ENCODE results near the gene ZAP70. TPM values are rescaled to one million over a fixed set of nuclear protein-coding genes. Genes with fewer than 3 reads are reported as not detected.

The ZAP70 gene
- total and polyA plus RNA-seq, 9 donors = 0.45 to 2.0 (median 0.75) TPM

DNA sequence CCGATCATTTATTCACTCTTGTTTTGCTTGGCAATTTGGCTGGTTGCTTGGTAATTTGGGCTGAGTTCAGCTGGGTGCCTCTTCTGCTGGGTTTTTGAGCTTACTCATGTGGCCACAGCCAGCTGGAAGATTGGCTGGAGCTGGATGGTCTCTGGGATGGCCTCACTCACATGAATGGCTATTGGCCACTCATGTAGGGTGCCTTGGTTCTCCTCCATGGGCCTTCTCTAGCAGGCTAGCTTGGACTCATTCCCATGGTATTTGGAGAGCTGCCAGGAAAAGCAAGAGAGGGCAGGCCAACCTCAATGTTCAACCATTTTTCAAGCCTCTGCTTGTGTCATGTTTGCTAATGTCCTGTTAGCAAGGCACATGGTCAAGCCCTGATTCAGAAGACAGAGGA, 16.9 kb downstream of the ZAP70 start:
- WGBS, 3 donors = 96 to 100% (median 96%) methylated on average over 1 of the region's 1 CpG
- H3K4me3 ChIP-seq = no peak overlapping the region
- H3K36me3 ChIP-seq = no peaks in the 10 kb centered on the region
- no peaks in the 10 kb centered on the region for H3K27me3 ChIP-seq
- H3K4me1 ChIP-seq (ENCODE audit: insufficient read depth) = no peaks in the 10 kb centered on the region
- H3K27ac ChIP-seq = no peak overlapping the region
- intact Hi-C loops (cut with DNase I) = no loop called here
- TF ChIP-seq, protein P1, sequence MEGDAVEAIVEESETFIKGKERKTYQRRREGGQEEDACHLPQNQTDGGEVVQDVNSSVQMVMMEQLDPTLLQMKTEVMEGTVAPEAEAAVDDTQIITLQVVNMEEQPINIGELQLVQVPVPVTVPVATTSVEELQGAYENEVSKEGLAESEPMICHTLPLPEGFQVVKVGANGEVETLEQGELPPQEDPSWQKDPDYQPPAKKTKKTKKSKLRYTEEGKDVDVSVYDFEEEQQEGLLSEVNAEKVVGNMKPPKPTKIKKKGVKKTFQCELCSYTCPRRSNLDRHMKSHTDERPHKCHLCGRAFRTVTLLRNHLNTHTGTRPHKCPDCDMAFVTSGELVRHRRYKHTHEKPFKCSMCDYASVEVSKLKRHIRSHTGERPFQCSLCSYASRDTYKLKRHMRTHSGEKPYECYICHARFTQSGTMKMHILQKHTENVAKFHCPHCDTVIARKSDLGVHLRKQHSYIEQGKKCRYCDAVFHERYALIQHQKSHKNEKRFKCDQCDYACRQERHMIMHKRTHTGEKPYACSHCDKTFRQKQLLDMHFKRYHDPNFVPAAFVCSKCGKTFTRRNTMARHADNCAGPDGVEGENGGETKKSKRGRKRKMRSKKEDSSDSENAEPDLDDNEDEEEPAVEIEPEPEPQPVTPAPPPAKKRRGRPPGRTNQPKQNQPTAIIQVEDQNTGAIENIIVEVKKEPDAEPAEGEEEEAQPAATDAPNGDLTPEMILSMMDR (IDR thresholded peaks at IDR 0.05) = no peak
- TF ChIP-seq EP300 (IDR thresholded peaks at IDR 0.05) (no peak), POLR2A (IDR thresholded peaks at IDR 0.05) (no peak)
- DNase-seq = no peak
- no peaks in the 10 kb centered on the region for H3K9me3 ChIP-seq

DNA sequence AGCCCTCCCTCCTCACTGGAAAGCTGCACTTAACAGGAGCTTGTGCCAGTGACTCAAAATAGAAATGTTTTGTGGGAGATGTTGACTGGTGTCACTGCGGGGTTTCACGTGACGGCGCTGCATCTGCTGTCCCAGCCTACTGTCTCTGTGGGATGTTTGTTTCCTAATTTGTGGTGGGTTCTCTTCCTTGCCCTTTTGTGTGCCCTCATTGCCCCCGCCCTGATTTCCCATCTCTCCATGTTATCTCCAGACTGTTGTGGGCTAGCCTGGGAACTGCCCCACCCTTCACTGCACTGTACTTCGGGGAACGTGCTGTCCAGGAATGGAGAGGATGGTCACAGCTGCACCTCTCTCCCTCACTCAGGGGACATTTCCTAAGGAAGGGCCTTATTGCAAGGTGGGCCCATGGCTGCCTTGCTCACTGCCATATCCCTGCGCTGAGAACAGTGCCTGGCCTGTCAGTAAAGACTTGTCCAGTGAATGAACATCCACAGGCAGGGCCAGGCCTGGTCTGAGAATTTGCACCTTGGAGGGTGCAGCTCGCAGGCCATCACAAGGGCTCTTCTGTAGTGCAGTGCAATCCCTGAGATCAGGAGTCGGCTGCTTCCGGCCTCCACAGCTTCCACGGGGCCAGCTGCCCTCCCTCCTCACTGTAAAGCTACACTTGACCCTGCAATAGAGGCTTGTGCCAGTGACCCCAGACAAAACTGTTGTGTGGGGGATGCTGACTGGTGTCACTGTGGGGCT, 18.1 kb downstream of the ZAP70 start:
- Histone ChIP-seq H3K4me1 (ENCODE audit: insufficient read depth) (no peaks in the 10 kb centered on the region), H3K4me3 (no peak overlapping the region), H3K36me3 (no peaks in the 10 kb centered on the region), H3K9me3 (no peaks in the 10 kb centered on the region), H3K27ac (no peak overlapping the region), H3K27me3 (no peaks in the 10 kb centered on the region)
- 89 to 90% (median 90%) methylated on average over 11 to 12 of the region's 12 CpGs for WGBS, 3 donors
- intact Hi-C loops (cut with DNase I) = no loop called here
- TF ChIP-seq, protein P1 (IDR thresholded peaks at IDR 0.05) = no peak
- no peak for TF ChIP-seq POLR2A (IDR thresholded peaks at IDR 0.05)
- no peak for TF ChIP-seq EP300 (IDR thresholded peaks at IDR 0.05)
- DNase-seq = no peak

DNA sequence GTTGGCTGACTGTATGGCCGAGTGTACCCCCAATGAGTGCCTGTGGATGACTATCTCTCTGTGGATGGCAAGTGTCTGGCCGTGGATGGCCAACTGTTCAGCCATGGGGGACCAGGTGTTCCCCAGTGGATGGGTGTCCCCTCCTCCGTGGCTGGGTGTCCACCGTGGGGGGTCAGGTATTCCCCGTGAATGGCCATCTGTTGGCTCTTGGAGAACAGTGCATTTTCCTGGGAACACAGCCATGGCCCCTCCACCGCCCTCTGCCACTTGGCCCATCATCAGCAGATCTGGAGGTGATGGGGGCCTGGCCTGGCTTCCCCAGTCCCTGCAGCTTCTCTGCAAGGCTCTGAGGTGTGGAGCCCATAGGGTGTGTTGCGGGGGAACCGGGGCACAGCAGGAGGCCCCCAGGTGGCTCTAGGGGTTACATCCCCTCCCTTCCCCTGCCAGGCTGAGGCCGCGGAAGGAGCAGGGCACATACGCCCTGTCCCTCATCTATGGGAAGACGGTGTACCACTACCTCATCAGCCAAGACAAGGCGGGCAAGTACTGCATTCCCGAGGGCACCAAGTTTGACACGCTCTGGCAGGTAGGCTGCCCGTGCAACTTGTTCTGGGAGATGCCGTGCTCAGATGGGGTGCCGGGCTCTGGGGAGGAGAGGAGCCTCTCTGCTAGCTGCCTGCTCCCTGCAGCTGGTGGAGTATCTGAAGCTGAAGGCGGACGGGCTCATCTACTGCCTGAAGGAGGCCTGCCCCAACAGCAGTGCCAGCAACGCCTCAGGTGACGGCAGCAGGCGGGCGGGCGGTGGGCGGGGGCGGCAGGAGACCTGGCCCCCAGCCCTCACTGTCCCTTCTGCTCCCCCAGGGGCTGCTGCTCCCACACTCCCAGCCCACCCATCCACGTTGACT, 19.3 kb downstream of the ZAP70 start:
- Histone ChIP-seq H3K4me3 (no peak overlapping the region), H3K27me3 (no peaks in the 10 kb centered on the region), H3K4me1 (ENCODE audit: insufficient read depth) (no peaks in the 10 kb centered on the region), H3K36me3 (no peaks in the 10 kb centered on the region), H3K9me3 (no peaks in the 10 kb centered on the region), H3K27ac (no peak overlapping the region)
- TF ChIP-seq, protein P1 (IDR thresholded peaks at IDR 0.05) = no peak
- TF ChIP-seq EP300 (IDR thresholded peaks at IDR 0.05) = no peak
- no peak for TF ChIP-seq POLR2A (IDR thresholded peaks at IDR 0.05)
- WGBS, 3 donors = 92 to 93% (median 93%) methylated on average over 19 to 28 of the region's 28 CpGs
- intact Hi-C loops (cut with DNase I) = no loop called here
- DNase-seq = no peak

DNA sequence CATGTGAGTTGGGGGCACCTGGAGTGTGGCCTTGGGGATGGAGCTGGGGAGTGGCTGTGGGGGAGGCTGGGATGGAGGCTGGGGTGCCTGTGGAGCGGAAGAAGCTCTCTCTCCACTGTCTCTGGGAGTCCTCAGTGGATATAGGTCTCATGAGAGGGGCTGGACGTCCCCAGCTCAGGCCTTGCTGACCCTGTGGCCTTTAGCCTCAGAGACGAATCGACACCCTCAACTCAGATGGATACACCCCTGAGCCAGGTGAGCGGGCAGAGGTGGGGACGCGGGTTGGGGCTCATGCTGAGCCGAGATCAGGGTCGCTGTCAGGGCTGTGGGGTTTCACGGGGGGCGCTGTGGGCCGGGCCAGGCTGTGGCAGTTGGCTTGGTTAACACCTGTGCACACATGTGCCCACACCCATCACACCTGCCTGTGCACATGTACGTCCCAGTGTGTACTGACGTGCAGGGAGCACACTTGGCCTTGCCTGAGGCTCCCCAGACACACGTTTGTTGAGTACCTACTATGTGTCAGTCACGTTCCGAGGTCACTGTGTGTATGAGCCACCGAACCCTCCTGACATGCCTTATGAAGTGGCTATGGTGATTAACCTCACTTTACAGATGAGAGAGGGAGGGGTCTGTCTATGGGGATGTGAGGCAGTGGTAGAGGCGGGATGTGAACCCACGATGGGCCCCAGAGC, 20.1 kb downstream of the ZAP70 start:
- Histone ChIP-seq H3K4me1 (ENCODE audit: insufficient read depth) (no peaks in the 10 kb centered on the region), H3K27ac (no peak overlapping the region), H3K36me3 (no peaks in the 10 kb centered on the region), H3K4me3 (no peak overlapping the region), H3K9me3 (no peaks in the 10 kb centered on the region), H3K27me3 (no peaks in the 10 kb centered on the region)
- DNase-seq = no peak
- WGBS, 3 donors = 84 to 88% (median 87%) methylated on average over 18 to 20 of the region's 20 CpGs
- intact Hi-C loops (cut with DNase I) = no loop called here
- TF ChIP-seq, protein P1 (IDR thresholded peaks at IDR 0.05) = no peak
- TF ChIP-seq POLR2A (IDR thresholded peaks at IDR 0.05) (no peak), EP300 (IDR thresholded peaks at IDR 0.05) (no peak)

Data from ovary (tissue), 9 donors.